DND-41 (cell line): ENCODE data around the gene PACS2.

Experiments
- ATAC-seq: fragments of 200-7000 bp; cut with Tn5 transposase; 3 replicates; pipeline ENCODE4 v1.9.1; 2021; ENCODE audit warnings: low read depth; ENCODE audit not compliant: insufficient read depth
- DNase-seq: peaks from one replicate; pipeline ENCODE4 v3.0.0-alpha.2; 2020
- H2AFZ ChIP-seq: 2 replicates; pipeline ENCODE4 v1.6.0; 2012; ENCODE audit warnings: low read depth, low read length
- H3K27ac ChIP-seq: 2 replicates; pipeline ENCODE4 v1.5.1; 2012; ENCODE audit warnings: low read length, inconsistent platforms
- H3K27me3 ChIP-seq: fragments of 200-600 bp; sonication (generic); 2 replicates; pipeline ENCODE4 v1.6.0; 2012; ENCODE audit warnings: low read length, mild to moderate bottlenecking, inconsistent platforms; ENCODE audit not compliant: insufficient read depth, poor library complexity
- H3K36me3 ChIP-seq: 2 replicates; pipeline ENCODE4 v1.5.1; 2012; ENCODE audit warnings: low read length, inconsistent platforms; ENCODE audit not compliant: insufficient read depth
- H3K4me1 ChIP-seq: 2 replicates; pipeline ENCODE4 v1.5.1; 2012; ENCODE audit warnings: mild to moderate bottlenecking, low read length; ENCODE audit not compliant: insufficient read depth
- H3K4me2 ChIP-seq: 2 replicates; pipeline ENCODE4 v1.6.0; 2012; ENCODE audit warnings: mild to moderate bottlenecking, moderate library complexity, low read length, inconsistent platforms; ENCODE audit not compliant: insufficient read depth
- H3K4me3 ChIP-seq, 2 experiments: fragments of 200-600 bp in 1 of 2; shearing (Covaris generic) in 1 of 2; 2 replicates each; pipeline ENCODE4 v1.5.1; 2012 to 2016; ENCODE audit warnings: inconsistent platforms in 2 of 2, low read length in 2 of 2, mild to moderate bottlenecking in 2 of 2, low read depth in 1 of 2, moderate library complexity in 1 of 2
- H3K79me2 ChIP-seq: 2 replicates; pipeline ENCODE4 v1.6.0; 2012; ENCODE audit warnings: low read length, inconsistent platforms; ENCODE audit not compliant: insufficient read depth
- H3K9ac ChIP-seq: 2 replicates; pipeline ENCODE4 v1.6.0; 2012; ENCODE audit warnings: low read depth, mild to moderate bottlenecking, inconsistent platforms, low read length, moderate library complexity
- H3K9me3 ChIP-seq: 2 replicates; pipeline ENCODE4 v1.5.1; 2012; ENCODE audit warnings: low read length, moderate library complexity, mild to moderate bottlenecking, inconsistent platforms; ENCODE audit not compliant: insufficient read depth, severe bottlenecking
- H4K20me1 ChIP-seq: 2 replicates; pipeline ENCODE4 v1.6.0; 2012; ENCODE audit warnings: low read length; ENCODE audit not compliant: insufficient read depth
- EZH2 ChIP-seq: IDR thresholded peaks from 3 replicates; pipeline ENCODE4 v1.6.1; 2012; ENCODE audit warnings: borderline replicate concordance, low read depth, mild to moderate bottlenecking, moderate library complexity, low read length, inconsistent platforms; ENCODE audit not compliant: severe bottlenecking
- TF ChIP-seq, protein P1 (sequence below): IDR thresholded peaks from 2 replicates; pipeline ENCODE4 v1.5.1; 2012; ENCODE audit warnings: borderline replicate concordance, low read length, moderate library complexity, mild to moderate bottlenecking; ENCODE audit not compliant: poor library complexity, severe bottlenecking; ENCODE audit errors: extremely low read depth

Gene PACS2

DNA sequence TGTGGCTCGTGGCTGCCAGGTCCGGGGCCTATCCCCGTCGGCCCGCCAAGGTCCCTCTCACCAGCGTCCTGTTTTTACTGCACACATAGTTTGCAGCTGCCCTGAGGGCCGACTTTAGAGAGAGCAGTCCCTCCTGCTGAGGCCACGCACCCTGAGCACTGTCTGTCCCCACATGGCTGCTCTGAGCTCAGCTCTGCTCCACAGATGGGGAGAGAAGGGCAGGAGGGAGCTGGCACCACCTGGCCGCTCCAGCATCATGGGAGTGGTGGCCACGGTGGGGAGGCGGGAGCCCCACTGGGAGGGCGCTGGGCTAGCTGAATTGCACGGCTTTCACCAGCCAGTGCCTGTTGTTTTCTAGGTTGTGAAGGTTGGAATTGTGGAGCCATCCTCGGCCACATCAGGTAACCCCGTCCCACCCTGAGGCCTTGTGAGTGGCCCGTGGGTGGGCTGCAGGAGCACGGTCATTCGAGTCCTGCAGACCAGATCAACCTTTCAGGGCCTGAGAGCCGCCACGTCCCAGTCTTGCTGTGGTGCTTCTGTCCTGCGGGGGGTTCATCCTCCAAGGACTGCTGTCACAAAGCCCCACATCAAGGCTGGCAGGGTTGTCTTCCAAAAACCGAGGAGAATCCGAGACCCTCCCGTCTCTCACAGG is 76.4 kb downstream of the PACS2 start:
- Histone ChIP-seq H3K4me1 (no peaks in the 10 kb centered on the region), H3K9ac (no peak overlapping the region), H3K9me3 (no peaks in the 10 kb centered on the region), H3K4me3 (no peak overlapping the region), H3K36me3 (peaks cover 8% of the 10 kb centered on the region), H4K20me1 (no peaks in the 10 kb centered on the region), H2AFZ (no peak overlapping the region), H3K27ac (no peak overlapping the region), H3K4me2 (no peak overlapping the region), H3K79me2 (no peaks in the 10 kb centered on the region), H3K27me3 (no peaks in the 10 kb centered on the region)
- ATAC-seq (no peak), DNase-seq (no peak)
- no peak for TF ChIP-seq EZH2
- TF ChIP-seq, protein P1, sequence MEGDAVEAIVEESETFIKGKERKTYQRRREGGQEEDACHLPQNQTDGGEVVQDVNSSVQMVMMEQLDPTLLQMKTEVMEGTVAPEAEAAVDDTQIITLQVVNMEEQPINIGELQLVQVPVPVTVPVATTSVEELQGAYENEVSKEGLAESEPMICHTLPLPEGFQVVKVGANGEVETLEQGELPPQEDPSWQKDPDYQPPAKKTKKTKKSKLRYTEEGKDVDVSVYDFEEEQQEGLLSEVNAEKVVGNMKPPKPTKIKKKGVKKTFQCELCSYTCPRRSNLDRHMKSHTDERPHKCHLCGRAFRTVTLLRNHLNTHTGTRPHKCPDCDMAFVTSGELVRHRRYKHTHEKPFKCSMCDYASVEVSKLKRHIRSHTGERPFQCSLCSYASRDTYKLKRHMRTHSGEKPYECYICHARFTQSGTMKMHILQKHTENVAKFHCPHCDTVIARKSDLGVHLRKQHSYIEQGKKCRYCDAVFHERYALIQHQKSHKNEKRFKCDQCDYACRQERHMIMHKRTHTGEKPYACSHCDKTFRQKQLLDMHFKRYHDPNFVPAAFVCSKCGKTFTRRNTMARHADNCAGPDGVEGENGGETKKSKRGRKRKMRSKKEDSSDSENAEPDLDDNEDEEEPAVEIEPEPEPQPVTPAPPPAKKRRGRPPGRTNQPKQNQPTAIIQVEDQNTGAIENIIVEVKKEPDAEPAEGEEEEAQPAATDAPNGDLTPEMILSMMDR: no peak

DNA sequence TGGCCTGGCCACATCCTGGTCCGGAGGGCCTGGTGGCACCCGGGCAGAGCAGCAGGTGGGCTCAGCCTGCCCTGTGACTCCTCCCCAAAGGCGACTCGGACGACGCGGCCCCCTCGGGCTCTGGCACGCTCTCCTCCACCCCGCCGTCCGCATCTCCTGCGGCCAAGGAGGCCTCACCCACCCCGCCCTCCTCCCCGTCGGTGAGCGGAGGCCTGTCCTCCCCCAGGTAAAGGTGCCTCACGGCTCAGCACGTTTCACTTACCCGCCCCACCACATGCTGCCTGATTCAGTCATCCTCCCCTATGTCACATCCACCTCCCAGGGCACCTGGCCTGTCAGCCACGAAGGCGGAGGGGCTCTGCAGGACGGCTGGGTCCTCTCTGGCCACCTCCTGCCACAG is 77.0 kb downstream of the PACS2 start:
- ATAC-seq: no peak
- Histone ChIP-seq H3K9me3 (no peaks in the 10 kb centered on the region), H3K4me3 (no peak overlapping the region), H4K20me1 (no peaks in the 10 kb centered on the region), H3K9ac (no peak overlapping the region), H3K27ac (no peak overlapping the region), H3K36me3 (peaks cover 8% of the 10 kb centered on the region), H3K79me2 (no peaks in the 10 kb centered on the region), H2AFZ (no peak overlapping the region), H3K4me1 (no peaks in the 10 kb centered on the region), H3K27me3 (no peaks in the 10 kb centered on the region), H3K4me2 (no peak overlapping the region)
- no peak for DNase-seq
- TF ChIP-seq, protein P1: no peak
- TF ChIP-seq EZH2: no peak

DNA sequence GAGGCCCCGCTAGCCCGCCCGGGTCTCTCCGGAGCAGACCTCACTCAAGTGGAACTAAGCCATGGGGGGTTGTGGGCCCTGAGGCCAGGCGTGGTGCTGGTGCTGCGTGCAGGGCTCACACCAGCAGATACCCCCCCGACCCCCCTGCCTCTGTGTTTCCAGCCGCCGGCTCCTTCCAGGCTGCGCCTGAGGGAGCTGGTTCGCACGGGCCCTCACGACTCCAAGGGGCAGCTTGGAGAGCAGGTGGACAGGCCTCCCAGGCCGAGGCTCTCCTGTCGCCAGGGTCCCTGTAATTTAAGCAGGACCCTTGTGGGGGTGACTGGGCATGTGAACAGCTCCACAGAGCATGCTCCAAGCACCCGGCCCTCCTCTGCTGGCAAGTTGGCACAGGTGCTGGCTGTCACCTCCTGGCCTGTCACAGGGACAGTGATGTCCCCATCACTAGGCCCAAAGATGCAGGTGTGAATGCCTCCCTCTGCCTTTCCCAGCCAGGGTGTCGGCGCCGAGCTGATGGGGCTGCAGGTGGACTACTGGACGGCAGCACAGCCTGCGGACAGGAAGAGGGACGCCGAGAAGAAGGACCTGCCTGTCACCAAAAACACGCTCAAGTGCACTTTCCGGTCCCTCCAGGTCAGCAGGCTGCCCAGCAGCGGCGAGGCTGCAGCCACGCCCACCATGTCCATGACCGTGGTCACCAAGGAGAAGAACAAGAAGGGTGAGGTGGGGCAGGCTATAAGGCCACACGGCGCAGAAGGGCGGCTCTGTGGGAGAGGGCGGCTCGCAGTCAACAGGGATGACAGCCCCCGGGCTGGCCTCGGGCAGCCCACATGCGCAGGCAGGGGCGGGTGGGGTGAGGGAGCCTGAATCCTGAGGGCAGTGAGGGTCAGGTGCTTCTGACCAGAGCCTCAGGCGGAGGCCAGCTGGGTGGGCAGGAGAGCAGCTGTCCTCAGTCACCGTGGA is 77.9 kb downstream of the PACS2 start:
- no peak for DNase-seq
- Histone ChIP-seq H3K9me3 (no peaks in the 10 kb centered on the region), H4K20me1 (no peaks in the 10 kb centered on the region), H3K4me1 (peaks cover 5% of the 10 kb centered on the region), H3K36me3 (peaks cover 5% of the 10 kb centered on the region), H2AFZ (no peak overlapping the region), H3K27ac (no peak overlapping the region), H3K4me2 (no peak overlapping the region), H3K79me2 (no peaks in the 10 kb centered on the region), H3K9ac (no peak overlapping the region), H3K4me3 (no peak overlapping the region), H3K27me3 (no peaks in the 10 kb centered on the region)
- no peak for ATAC-seq
- TF ChIP-seq EZH2: no peak
- TF ChIP-seq, protein P1: no peak
